ENCODE results near the gene ASTL.

Gene ASTL

DNA sequence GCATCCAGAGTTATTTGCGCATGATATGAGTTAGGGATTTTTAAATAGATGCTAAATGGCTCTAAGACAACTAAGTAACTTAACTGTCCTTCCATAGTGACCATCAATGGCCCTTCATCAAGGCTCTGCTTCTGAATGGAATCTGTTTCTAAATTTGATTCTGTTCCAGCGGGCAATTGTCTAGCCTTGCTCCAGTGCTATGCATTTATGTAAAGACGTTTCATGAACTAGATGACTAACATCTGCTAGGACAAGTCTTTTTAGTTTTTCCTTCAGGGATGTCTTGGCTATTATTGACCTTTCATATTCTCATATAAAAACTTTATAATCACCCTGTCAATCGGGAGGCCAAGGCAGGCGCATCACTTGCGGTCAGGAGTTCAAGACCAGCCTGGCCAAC lies 9.8 kb downstream of the ASTL start:
- TF ChIP-seq, protein P1, sequence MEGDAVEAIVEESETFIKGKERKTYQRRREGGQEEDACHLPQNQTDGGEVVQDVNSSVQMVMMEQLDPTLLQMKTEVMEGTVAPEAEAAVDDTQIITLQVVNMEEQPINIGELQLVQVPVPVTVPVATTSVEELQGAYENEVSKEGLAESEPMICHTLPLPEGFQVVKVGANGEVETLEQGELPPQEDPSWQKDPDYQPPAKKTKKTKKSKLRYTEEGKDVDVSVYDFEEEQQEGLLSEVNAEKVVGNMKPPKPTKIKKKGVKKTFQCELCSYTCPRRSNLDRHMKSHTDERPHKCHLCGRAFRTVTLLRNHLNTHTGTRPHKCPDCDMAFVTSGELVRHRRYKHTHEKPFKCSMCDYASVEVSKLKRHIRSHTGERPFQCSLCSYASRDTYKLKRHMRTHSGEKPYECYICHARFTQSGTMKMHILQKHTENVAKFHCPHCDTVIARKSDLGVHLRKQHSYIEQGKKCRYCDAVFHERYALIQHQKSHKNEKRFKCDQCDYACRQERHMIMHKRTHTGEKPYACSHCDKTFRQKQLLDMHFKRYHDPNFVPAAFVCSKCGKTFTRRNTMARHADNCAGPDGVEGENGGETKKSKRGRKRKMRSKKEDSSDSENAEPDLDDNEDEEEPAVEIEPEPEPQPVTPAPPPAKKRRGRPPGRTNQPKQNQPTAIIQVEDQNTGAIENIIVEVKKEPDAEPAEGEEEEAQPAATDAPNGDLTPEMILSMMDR (IDR thresholded peaks at IDR 0.05): no peak

DNA sequence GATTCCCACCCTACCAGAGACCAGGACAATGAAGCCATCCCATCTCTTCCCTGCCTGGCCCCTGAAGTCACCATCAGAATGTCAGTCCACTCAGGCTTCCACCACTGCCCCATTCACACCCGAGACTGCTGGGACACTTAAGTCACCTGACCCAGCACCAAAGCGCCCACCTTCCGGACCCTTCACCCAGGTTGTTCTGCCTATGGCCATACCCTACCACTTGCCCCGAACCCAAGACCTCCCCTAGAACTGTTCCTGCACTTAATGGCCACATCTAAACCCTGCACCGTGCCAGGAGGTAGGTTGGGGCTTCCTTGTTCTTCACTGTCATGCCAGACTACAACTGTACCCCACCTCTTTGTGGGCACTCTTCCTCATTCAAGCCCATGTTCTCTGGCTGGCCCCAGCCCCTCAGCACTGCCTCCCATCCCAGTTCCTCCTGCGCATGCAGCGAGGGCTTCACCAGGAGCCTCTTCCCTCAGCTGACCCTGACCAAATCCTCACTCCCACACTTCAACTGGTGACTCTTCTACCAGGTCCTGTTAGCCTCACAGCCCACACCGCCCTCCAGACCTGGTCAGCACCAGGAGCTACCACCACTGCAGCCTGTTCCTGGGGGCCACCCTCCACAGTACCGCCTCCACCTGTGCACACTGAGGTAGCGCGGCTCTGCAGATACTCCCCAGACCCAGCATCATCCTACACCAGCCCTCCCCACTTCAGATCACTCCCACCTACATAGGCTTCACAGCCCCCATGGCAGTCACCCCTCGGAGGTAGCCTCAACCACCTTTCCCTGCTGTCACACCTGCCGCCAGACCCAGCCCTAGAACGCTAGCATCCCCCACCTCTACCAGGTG lies 13.7 kb downstream of the ASTL start:
- peaks cover 24% of the 10 kb centered on the region for H3K27me3 ChIP-seq
- TF ChIP-seq, protein P1 (IDR thresholded peaks at IDR 0.05): no peak

More for the DNA sequence above, 9.8 kb downstream of the ASTL start:
- Histone ChIP-seq H3K27ac (no peak overlapping the region), H3K4me1 (ENCODE audit: control insufficient read depth in 1 of 2, insufficient read depth in 1 of 2, low read depth in 1 of 2, low read length in 1 of 2) (no peaks in the 10 kb centered on the region), H3K36me3 (no peaks in the 10 kb centered on the region), H3K4me3 (ENCODE audit: low read depth in 1 of 2, low read length in 1 of 2) (no peak overlapping the region), H3K27me3 (no peaks in the 10 kb centered on the region), H3K9me3 (no peaks in the 10 kb centered on the region)

DNA sequence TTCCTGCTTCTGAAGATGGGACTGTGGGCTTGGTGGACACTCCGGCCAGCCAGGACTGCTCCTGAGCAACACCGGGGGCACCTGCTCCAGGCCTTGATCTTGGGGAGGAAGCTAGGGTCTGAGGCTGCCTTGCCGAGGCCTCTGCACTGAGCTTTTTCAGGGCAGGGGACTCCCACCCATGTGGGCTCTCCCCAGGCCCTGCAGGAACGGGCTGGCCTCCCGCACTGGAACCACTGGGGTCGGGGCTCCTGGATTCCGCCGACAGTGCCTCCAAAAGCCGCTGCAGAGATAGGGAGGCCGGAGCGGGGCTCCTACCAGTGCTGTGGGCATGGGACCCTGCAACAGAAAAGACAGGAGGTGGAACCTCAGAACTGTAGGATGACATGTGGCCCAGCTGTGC lies 14.4 kb downstream of the ASTL start:
- TF ChIP-seq, protein P1 (IDR thresholded peaks at IDR 0.05): no peak
- Histone ChIP-seq H3K9me3 (no peaks in the 10 kb centered on the region), H3K4me1 (ENCODE audit: control insufficient read depth in 1 of 2, insufficient read depth in 1 of 2, low read depth in 1 of 2, low read length in 1 of 2) (no peaks in the 10 kb centered on the region), H3K36me3 (no peaks in the 10 kb centered on the region), H3K4me3 (ENCODE audit: low read depth in 1 of 2, low read length in 1 of 2) (no peak overlapping the region), H3K27ac (no peak overlapping the region), H3K27me3 (peaks cover 31% of the 10 kb centered on the region)

More for the DNA sequence above, 13.7 kb downstream of the ASTL start:
- H3K4me3 ChIP-seq (ENCODE audit: low read depth in 1 of 2, low read length in 1 of 2): no peak overlapping the region
- no peak overlapping the region for H3K27ac ChIP-seq
- no peaks in the 10 kb centered on the region for H3K4me1 ChIP-seq (ENCODE audit: control insufficient read depth in 1 of 2, insufficient read depth in 1 of 2, low read depth in 1 of 2, low read length in 1 of 2)
- H3K9me3 ChIP-seq: no peaks in the 10 kb centered on the region
- H3K36me3 ChIP-seq: no peaks in the 10 kb centered on the region

DNA sequence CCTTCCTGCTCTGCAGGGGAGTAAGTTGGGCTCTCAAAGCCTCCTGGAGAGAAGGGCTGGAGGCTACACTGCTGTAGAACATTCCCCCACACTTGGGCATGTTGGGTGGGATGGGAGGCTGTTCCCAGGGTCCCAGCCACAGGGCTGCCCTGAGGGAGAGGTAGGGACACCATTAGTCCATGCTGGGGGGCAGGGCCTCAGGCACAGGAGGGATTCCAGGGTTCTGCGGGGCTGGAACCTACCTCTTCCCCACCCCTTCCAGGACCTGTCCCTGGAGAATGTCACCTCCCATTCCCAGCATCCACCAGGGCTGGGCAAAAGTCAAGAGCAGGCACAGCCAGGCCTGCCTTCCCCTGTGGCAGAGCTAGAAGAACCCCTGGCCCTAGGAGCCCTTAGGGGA lies 15.0 kb downstream of the ASTL start:
- H3K4me3 ChIP-seq (ENCODE audit: low read depth in 1 of 2, low read length in 1 of 2): no peak overlapping the region
- H3K36me3 ChIP-seq: no peaks in the 10 kb centered on the region
- H3K27ac ChIP-seq: no peak overlapping the region
- H3K4me1 ChIP-seq (ENCODE audit: control insufficient read depth in 1 of 2, insufficient read depth in 1 of 2, low read depth in 1 of 2, low read length in 1 of 2): no peaks in the 10 kb centered on the region
- no peaks in the 10 kb centered on the region for H3K9me3 ChIP-seq
- peaks cover 37% of the 10 kb centered on the region for H3K27me3 ChIP-seq
- TF ChIP-seq, protein P1 (IDR thresholded peaks at IDR 0.05): no peak

DNA sequence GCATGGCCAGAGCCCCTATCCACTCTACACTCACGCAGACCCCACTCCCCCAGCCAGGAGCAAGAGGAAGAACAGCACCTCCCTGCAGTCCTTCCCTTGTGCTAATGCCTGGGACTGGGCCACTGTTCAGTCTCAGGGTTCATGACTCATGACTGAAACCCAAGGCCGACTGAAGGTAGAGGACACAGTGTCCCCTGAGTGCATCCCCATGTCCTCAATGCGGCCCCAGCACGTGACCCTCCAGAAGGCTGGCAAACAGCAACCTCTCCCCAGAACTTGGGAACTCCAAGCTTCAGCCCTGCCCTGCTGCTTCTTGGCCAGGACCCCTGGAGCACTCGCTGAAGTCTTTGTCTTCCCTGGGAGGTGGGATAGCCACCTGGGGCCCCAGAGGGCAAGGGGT lies 15.9 kb downstream of the ASTL start:
- Histone ChIP-seq H3K9me3 (no peaks in the 10 kb centered on the region), H3K27me3 (peaks cover 46% of the 10 kb centered on the region), H3K36me3 (no peaks in the 10 kb centered on the region), H3K4me1 (ENCODE audit: control insufficient read depth in 1 of 2, insufficient read depth in 1 of 2, low read depth in 1 of 2, low read length in 1 of 2) (no peaks in the 10 kb centered on the region), H3K4me3 (ENCODE audit: low read depth in 1 of 2, low read length in 1 of 2) (no peak overlapping the region), H3K27ac (no peak overlapping the region)
- TF ChIP-seq, protein P1 (IDR thresholded peaks at IDR 0.05): no peak

Measured in neutrophil (primary cell).